Activated CD8-positive, alpha-beta memory T cell treated with anti-CD3 and anti-CD28 coated beads for 1 hour (primary cell): ENCODE data around the gene TBC1D7.

Experiments
- DNase-seq, 2 donors: peaks; one replicate each; pipeline ENCODE4 v3.0.0-alpha.2; 2020; ENCODE audit warnings: low read depth in 1 of 2; ENCODE audit errors: extremely low read depth in 1 of 2

Gene TBC1D7

GRCh38 chr6:13296536-13296997, 31.8 kb downstream of the TBC1D7 start:
- no peak for DNase-seq

DNA sequence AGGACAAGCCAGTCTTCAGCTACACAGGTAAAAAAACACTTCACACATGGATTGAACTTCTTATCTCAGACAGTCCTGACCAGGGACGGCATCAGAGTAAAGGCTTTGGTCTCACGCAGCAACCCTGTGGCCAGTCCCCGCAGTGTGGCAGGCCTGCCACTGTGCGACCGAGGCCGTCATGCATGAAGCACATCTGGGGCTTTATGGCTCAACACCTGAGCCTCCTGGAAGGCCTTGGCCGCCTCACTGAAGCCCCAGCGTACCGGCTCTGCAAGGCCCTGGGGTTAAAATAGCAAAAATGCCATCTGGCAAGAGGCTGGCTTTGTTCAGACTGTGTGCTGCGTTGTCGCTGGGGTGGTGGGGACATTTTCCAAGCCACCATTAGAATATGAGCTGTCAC, 32.8 kb downstream of the TBC1D7 start:
- DNase-seq = no peak

GRCh38 chr6:13294499-13295069, 33.8 kb downstream of the TBC1D7 start:
- DNase-seq = no peak

DNA sequence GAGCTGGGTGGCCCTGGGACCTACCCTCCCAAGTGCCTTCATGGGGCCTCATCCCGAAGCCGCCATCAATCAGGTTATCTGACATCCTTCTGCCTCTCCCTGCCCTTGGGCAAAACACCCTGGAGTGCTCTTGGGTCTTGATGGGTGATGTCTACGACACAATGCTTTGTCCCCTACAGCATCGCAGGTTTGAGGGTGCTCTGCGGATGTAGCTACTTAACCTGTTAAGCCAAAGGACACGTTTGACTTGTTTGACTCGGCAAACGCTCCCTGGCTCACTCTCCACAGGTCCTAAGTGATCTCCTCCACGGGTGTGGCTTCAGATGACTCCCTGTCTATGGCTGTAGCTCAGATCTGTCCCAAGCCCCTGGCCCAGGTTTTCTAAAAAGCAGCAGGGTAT, 35.6 kb downstream of the TBC1D7 start:
- DNase-seq = no peak

DNA sequence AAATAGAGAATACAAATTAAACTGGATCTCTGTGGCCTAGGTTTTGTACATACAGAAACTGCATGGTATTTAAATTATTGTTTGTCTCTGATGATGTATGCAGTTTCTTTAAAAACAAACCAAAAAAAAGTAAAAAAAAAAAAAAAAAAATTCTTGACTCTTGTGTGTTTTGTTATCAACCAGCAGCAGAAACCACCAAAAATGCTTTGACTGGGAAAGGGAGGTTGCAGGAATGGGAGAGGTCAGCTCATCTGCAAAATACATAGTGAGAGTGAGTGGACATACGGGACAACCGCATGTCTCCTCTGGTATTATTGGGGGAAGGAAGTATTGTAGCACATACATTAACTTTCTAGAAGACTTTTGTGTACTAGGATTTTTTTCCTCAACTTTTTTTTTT, 38.0 kb downstream of the TBC1D7 start:
- no peak for DNase-seq

DNA sequence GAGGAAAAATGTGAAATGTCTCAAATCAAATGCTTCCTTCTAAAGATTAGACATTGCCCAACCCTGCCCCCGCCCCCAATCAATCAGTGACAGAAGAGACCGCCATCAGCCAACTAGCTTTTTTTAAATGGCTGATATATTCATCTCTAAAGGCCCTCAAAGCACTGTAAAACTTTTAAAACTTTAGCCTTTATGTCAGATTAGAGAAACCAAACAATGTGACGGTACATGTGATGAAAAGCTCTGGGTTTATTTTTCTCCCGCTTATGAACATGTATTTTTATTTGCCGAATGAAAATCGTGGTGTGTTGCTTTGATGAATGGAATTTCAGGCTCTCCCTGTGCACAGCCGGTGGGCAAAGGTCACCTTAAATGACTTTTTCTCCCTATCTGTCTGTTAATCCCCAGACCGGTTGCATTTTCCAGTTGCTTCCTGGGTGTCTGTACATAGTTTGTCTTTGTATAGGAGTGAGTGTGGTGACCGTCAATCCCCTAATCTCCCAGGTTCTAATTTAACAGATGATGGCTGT, 38.5 kb downstream of the TBC1D7 start:
- no peak for DNase-seq

- DNase-seq = no peak
These were observed 39.4 kb downstream of the TBC1D7 start for GRCh38 chr6:13288969-13289391.

DNA sequence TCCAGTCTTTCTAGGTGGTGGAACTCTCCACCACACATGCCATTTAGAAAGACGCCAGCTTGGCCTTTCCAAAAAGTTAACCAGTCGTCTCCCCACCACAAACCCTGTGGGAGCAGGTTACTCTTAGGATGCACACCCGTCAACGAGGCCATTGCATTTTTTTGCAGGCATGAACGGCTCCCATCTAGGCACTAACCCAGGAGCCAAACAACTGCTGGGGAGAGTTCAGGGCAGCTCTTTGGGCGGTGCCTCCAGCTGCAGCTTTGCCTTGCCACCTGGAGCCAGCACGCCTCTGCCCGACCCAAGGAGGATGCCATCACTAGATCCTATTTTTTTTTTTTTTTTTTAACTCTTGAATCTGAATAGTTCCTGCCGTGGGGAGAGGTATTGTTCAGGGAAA, 39.9 kb downstream of the TBC1D7 start:
- no peak for DNase-seq

GRCh38 chr6:13287104-13287503, 41.2 kb downstream of the TBC1D7 start:
- DNase-seq = no peak

DNA sequence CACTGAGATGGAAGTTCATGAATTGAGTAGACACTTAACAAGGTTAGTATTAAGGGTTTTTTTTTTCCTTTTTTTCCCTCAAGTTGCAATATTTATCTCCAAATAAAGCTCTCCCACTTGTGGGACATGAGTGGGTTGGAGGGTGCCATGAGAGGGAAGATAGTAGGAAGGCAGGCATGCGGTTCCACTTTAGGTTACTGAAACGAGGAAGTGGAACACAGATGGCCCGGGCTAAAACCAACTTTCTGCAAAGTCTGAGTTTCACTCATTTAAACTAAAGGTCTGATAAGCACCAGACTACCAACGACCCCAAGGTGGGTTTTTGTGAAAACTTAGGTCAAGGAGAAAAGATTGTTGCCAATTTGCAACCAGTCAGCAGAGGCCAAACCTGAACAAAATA, 42.2 kb downstream of the TBC1D7 start:
- DNase-seq = no peak

GRCh38 chr6:13285705-13286104, 42.6 kb downstream of the TBC1D7 start:
- no peak for DNase-seq

- DNase-seq = no peak
These were observed 43.7 kb downstream of the TBC1D7 start for GRCh38 chr6:13284646-13285045.

GRCh38 chr6:13283331-13283730, 45.0 kb downstream of the TBC1D7 start:
- DNase-seq = no peak

DNA sequence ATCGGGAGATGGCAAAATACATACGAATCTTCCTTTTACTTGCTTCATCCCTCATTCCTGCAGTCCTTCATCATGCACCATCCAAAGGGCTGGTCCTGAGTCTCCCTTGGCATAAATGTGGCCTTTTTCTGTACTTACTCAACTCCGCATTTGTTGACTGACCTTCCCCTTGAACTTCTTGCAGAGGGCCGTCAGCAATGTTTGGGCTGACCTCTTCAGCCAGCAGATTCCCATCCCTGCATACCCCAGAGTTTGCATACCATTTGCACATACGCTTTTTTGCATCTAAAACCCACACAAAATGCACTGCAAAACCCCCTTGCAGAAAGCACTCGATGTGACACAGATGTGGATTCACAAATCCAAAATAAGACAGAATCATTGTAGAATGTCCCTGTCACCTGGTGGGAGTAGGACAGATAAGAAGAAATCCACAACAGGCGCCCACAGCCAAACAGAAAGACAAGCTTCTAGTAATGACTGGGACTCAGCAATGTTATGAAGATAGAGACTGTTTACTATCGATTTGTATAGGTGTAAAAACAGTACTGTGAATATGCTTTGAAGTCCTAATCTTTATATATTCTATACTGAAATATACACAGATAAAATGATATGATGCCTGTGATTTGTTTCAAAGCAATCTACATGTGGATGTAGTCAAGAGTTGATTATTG, 45.8 kb downstream of the TBC1D7 start:
- DNase-seq = no peak

GRCh38 chr6:13281686-13282085, 46.7 kb downstream of the TBC1D7 start:
- no peak for DNase-seq

GRCh38 chr6:13280254-13280653, 48.1 kb downstream of the TBC1D7 start:
- no peak for DNase-seq

DNA sequence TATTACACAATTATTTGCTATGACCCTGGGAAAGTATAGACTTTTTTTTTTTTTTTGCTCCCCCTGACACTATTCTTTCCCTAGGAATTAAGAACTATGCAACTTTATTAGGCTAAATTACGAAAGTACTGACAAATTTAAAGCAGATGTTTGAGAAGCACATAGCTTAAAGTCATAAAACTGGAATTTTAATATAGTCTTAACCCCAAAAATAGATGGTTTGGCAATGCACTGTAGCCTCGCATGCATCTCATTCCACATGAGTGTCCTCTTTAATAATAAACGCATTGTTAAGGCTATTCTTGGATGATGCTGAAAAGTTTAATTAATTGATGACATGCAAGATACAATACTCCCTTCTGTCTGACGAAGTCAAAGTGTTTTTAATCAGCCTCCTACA, 49.3 kb downstream of the TBC1D7 start:
- DNase-seq = no peak

DNA sequence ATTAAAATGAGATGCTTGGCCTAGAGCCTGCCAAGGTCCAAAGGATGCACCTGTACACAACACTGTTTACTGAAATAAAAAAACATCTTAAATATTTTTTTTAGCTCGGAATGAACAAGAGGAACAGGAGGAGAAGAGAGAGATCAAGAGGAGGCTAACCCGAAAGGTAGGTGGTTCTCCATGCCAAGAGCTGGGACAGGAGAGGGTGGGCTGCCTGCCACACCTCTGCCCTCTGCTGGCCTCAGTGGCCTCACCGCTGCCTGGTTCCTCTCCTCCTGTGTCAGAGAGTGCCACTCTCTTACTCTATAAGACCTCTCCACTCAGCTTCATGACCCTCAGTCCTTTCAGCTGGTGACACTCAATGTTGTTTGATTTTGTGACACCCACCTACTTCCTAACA, 50.2 kb downstream of the TBC1D7 start:
- DNase-seq = no peak

GRCh38 chr6:13277231-13277630, 51.1 kb downstream of the TBC1D7 start:
- DNase-seq = no peak

- DNase-seq = no peak
These were observed 52.8 kb downstream of the TBC1D7 start for GRCh38 chr6:13275435-13275989.

- DNase-seq = no peak
These were observed 53.5 kb downstream of the TBC1D7 start for GRCh38 chr6:13274707-13275434.
